MM.1S (cell line): Measurements from ENCODE around the gene CELF4.

Source experiments
- DNase-seq: peaks from one replicate; pipeline ENCODE4 v3.0.0-alpha.2; 2015
- H2AFZ ChIP-seq: fragments of 300-600 bp; sonication (generic); 2 replicates; pipeline ENCODE4 v1.6.0; 2016; ENCODE audit warnings: antibody characterized with exemption, low read length
- H3F3A ChIP-seq: fragments of 300-600 bp; sonication (generic); 2 replicates; pipeline ENCODE4 v1.6.1; 2016; ENCODE audit warnings: mild to moderate bottlenecking, antibody characterized with exemption, low read length, moderate library complexity, mixed read lengths; ENCODE audit not compliant: insufficient read depth
- H3K27ac ChIP-seq: fragments of 300-600 bp; sonication (generic); 2 replicates; pipeline ENCODE4 v1.5.1; 2016; ENCODE audit warnings: mild to moderate bottlenecking, low read length
- H3K27me3 ChIP-seq: fragments of 300-600 bp; sonication (generic); replicated peaks from 2 replicates; pipeline ENCODE4 v1.6.0; 2016; ENCODE audit warnings: low read length; ENCODE audit not compliant: insufficient read depth
- H3K36me3 ChIP-seq: fragments of 300-600 bp; sonication (generic); replicated peaks from 2 replicates; pipeline ENCODE4 v1.6.1; 2016; ENCODE audit warnings: mild to moderate bottlenecking, low read length, mixed read lengths; ENCODE audit not compliant: insufficient read depth
- H3K4me1 ChIP-seq: fragments of 300-600 bp; sonication (generic); 2 replicates; pipeline ENCODE4 v1.6.1; 2016; ENCODE audit warnings: low read length, mixed read lengths
- H3K4me2 ChIP-seq: fragments of 300-600 bp; sonication (generic); 2 replicates; pipeline ENCODE4 v1.6.0; 2016; ENCODE audit warnings: low read depth, low read length
- H3K4me3 ChIP-seq: fragments of 300-600 bp; sonication (generic); 2 replicates; pipeline ENCODE4 v1.5.1; 2016; ENCODE audit warnings: low read length, mixed read lengths
- H3K79me2 ChIP-seq: fragments of 300-600 bp; sonication (generic); 2 replicates; pipeline ENCODE4 v1.6.1; 2016; ENCODE audit warnings: mixed run types, low read length, mixed read lengths
- H3K9ac ChIP-seq: fragments of 300-600 bp; sonication (generic); 2 replicates; pipeline ENCODE4 v1.6.1; 2016; ENCODE audit warnings: low read length, mixed read lengths
- H3K9me2 ChIP-seq: fragments of 300-600 bp; sonication (generic); replicated peaks from 2 replicates; pipeline ENCODE4 v1.6.1; 2016; ENCODE audit warnings: mild to moderate bottlenecking, low read length, mixed read lengths; ENCODE audit not compliant: insufficient read depth
- H3K9me3 ChIP-seq: fragments of 300-600 bp; sonication (generic); replicated peaks from 2 replicates; pipeline ENCODE4 v1.6.1; 2016; ENCODE audit warnings: mild to moderate bottlenecking, low read length, mixed read lengths; ENCODE audit not compliant: insufficient read depth
- H4K20me1 ChIP-seq: fragments of 300-600 bp; sonication (generic); 2 replicates; pipeline ENCODE4 v1.6.1; 2016; ENCODE audit warnings: mild to moderate bottlenecking, low read length, moderate library complexity, mixed read lengths; ENCODE audit not compliant: insufficient read depth
- CTCF ChIP-seq: fragments of 300-600 bp; sonication (generic); IDR thresholded peaks from 2 replicates; pipeline ENCODE4 v1.5.1; 2016; ENCODE audit warnings: antibody characterized with exemption, low read length, mixed read lengths
- EZH2 ChIP-seq: fragments of 300-600 bp; sonication (generic); optimal IDR thresholded peaks from 2 replicates; pipeline ENCODE3; 2017; ENCODE audit warnings: low read depth, mild to moderate bottlenecking, antibody characterized with exemption, low read length, mixed read lengths
- EZH2phosphoT487 ChIP-seq: fragments of 300-600 bp; sonication (generic); IDR thresholded peaks from 2 replicates; pipeline ENCODE4 v1.6.1; 2018; ENCODE audit warnings: antibody characterized with exemption, low read length

Gene CELF4

GRCh38 chr18:37388413-37388812 lies 177.2 kb downstream of the CELF4 start:
- H3K9ac ChIP-seq: no peak overlapping the region
- H3K27me3 ChIP-seq: no peaks in the 10 kb centered on the region
- no peaks in the 10 kb centered on the region for H3K9me3 ChIP-seq
- DNase-seq: no peak
- H3K4me1 ChIP-seq: peaks cover 21% of the 10 kb centered on the region
- no peaks in the 10 kb centered on the region for H3F3A ChIP-seq
- no peaks in the 10 kb centered on the region for H3K9me2 ChIP-seq
- H3K79me2 ChIP-seq: no peaks in the 10 kb centered on the region
- no peak for TF ChIP-seq EZH2
- TF ChIP-seq CTCF: no peak
- TF ChIP-seq EZH2phosphoT487: no peak
- no peak overlapping the region for H3K4me2 ChIP-seq
- H3K27ac ChIP-seq: no peak overlapping the region
- no peaks in the 10 kb centered on the region for H4K20me1 ChIP-seq
- no peak overlapping the region for H2AFZ ChIP-seq
- no peaks in the 10 kb centered on the region for H3K36me3 ChIP-seq
- no peak overlapping the region for H3K4me3 ChIP-seq

GRCh38 chr18:37385846-37386778 lies 179.5 kb downstream of the CELF4 start:
- Histone ChIP-seq H3K4me1 (no peaks in the 10 kb centered on the region), H3K36me3 (no peaks in the 10 kb centered on the region), H3K4me3 (no peak overlapping the region), H3K9me2 (no peaks in the 10 kb centered on the region), H3F3A (no peaks in the 10 kb centered on the region), H3K79me2 (no peaks in the 10 kb centered on the region), H3K9ac (no peak overlapping the region), H4K20me1 (no peaks in the 10 kb centered on the region), H3K27ac (no peak overlapping the region), H3K4me2 (no peak overlapping the region), H2AFZ (no peak overlapping the region), H3K9me3 (no peaks in the 10 kb centered on the region), H3K27me3 (no peaks in the 10 kb centered on the region)
- peak; percentile 75 for TF ChIP-seq CTCF
- TF ChIP-seq EZH2phosphoT487: no peak
- no peak for TF ChIP-seq EZH2
- peak; percentile 55 for DNase-seq

- no peak for TF ChIP-seq EZH2
- TF ChIP-seq CTCF: no peak
- no peak for TF ChIP-seq EZH2phosphoT487
- no peaks in the 10 kb centered on the region for H3K36me3 ChIP-seq
- H3K9me3 ChIP-seq: no peaks in the 10 kb centered on the region
- H3K27ac ChIP-seq: no peak overlapping the region
- no peaks in the 10 kb centered on the region for H3K79me2 ChIP-seq
- H3F3A ChIP-seq: no peaks in the 10 kb centered on the region
- H3K9ac ChIP-seq: no peak overlapping the region
- H2AFZ ChIP-seq: no peak overlapping the region
- H4K20me1 ChIP-seq: no peaks in the 10 kb centered on the region
- H3K4me3 ChIP-seq: no peak overlapping the region
- H3K4me1 ChIP-seq: no peaks in the 10 kb centered on the region
- DNase-seq: no peak
- no peaks in the 10 kb centered on the region for H3K27me3 ChIP-seq
- H3K4me2 ChIP-seq: no peak overlapping the region
- H3K9me2 ChIP-seq: no peaks in the 10 kb centered on the region
Measured at GRCh38 chr18:37383846-37384595, 181.6 kb downstream of the CELF4 start.
